UCSD-AML1 (cell line): ENCODE measurements around the gene MAPKAPK2.
"Not testable (repeated sequence)": the region's sequence is repeated elsewhere in the genome, so short reads cannot be mapped to it uniquely, and the experiment has no call there.

ENCODE experiments used
- DNase-seq: peaks from one replicate; lab custom pipeline; 2025; ENCODE audit not compliant: unreplicated experiment; lab: John Stamatoyannopoulos, UW

MAPKAPK2 gene

DNA sequence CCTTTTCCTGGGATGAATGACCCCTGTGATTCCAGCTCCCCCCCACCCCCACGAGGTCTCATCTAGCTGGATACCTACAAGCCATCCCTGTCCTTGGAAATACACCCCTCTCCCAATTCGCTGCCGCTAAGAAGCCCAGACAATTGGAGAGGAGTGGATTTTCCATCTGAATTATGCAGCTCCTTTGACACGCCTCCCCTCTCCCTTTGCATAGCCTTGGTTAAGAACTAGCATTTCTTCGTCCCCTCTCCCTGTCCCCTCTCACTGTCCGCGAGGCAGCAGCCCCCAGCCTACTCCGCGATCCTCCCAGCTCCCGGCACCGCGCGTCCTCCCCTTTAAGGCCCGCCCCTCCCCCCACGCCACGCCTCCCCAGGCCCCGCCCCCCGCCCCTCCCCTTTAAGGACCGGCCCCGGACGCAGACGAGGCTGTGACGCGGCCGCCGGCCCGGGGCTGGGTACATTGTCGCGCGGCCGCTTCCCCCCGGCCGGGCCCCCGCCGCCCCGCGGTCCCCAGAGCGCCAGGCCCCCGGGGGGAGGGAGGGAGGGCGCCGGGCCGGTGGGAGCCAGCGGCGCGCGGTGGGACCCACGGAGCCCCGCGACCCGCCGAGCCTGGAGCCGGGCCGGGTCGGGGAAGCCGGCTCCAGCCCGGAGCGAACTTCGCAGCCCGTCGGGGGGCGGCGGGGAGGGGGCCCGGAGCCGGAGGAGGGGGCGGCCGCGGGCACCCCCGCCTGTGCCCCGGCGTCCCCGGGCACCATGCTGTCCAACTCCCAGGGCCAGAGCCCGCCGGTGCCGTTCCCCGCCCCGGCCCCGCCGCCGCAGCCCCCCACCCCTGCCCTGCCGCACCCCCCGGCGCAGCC, at the start of gene MAPKAPK2:
Gene MAPKAPK2, plus strand, starts transcription at position 428 of the 856 bp plus-strand sequence. Its CDS starts 325 bp downstream, at position 753.
- peak; percentile 79 for DNase-seq

DNA sequence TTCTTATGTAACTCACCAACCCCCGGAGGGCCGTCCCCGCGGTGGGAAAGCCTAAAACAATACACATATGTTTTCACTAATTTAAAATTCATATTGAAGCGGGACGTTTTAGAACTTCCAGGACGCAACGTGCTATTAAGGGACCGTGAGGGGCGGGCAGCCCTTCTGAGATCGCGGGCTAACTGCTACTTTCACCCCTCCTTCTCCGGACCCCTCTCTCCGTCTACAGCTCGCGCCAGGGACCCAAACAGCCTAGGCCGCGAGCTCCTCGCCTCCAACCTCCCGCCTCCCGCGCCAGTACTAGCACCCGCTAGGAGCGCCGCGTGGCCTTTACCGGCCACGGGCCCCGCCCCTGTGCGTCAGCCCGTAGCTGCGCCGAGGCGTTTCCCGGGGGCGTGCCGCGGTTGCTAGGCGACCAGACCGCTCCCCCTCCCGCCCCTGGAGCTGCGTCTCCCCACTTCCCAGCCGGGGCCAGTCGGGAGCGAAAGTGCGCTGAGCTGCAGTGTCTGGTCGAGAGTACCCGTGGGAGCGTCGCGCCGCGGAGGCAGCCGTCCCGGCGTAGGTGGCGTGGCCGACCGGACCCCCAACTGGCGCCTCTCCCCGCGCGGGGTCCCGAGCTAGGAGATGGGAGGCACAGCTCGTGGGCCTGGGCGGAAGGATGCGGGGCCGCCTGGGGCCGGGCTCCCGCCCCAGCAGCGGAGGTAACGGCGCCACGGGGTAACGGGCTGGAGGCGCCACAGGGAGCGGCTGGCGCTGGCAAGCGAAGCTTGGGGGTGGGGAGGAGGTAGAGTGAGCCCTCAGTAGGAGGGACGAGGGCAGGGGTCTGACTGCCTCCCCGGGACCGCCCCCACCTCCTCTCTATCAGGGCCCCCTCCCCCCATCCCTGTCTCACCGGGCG, 49.4 kb upstream of the MAPKAPK2 start, which contains the start of gene DYRK3:
Gene DYRK3, plus strand, starts transcription at position 457 of the 898 bp plus-strand sequence. Its CDS starts 168 bp downstream, at position 625.
- peak; percentile 95 for DNase-seq

DNA sequence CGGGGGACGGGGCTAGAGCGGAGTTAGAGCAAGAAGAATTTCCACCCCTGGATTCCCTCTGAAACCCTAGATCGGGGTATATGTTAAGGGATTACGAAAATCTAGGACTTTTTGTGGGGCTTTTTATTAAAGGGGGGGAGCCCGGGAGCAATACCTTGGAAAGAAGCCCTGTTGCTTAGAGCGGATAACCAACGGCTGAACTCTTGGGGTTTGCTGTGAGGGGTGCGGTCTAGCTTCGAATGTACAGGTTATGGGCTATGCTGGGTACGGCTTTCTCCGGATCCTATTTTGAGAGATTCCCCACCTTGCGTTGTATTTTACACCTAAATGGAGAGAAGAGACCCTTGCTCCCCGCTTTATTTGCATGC, 48.7 kb upstream of the MAPKAPK2 start:
- DNase-seq: no peak

DNA sequence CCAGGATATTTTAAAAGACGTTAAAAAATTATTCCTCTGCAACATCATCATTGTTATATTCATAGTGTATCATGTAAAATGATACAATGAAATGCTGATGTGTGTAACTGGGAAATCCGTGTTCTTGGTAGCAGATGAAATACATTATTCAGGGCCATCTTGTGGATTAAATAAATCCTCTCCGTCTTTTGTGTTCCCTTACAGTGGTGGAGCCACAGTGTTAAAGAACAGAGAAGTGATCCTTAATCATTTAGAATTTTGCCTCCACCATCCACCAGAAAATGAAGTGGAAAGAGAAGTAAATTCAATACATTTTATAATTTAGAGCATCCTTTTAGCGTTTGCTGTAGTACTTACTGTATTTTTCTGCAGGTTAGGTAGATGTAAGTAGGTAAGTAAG, 48.0 kb upstream of the MAPKAPK2 start:
- DNase-seq: no peak

DNA sequence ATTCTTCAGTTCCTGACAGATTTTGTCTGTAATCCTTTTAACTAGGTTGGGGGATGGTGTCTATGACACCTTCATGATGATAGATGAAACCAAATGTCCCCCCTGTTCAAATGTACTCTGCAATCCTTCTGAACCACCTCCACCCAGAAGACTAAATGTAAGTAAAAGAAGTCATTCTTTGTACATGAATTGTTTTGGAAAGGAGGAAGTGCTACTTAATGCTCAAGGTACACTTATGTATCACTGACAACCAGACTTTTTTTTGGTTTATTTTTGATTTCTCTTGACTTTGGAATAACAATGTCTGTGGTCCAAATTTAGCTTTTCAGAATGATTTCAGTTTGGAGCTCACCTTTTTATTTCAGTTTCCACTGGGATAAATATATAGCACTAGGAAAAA, 47.1 kb upstream of the MAPKAPK2 start:
- DNase-seq: no peak

DNA sequence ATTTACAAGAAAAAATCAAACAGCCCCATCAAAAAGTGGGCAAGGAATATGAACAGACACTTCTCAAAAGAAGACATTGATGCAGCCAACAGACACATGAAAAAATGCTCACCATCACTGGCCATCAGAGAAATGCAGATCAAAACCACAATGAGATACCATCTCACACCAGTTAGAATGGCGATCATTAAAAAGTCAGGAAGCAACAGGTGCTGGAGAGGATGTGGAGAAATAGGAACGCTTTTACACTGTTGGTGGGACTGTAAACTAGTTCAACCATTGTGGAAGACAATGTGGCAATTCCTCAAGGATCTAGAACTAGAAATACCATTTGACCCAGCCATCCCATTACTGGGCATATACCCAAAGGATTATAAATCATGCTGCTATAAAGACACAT, 42.6 kb upstream of the MAPKAPK2 start:
- not testable (repeated sequence) for DNase-seq

DNA sequence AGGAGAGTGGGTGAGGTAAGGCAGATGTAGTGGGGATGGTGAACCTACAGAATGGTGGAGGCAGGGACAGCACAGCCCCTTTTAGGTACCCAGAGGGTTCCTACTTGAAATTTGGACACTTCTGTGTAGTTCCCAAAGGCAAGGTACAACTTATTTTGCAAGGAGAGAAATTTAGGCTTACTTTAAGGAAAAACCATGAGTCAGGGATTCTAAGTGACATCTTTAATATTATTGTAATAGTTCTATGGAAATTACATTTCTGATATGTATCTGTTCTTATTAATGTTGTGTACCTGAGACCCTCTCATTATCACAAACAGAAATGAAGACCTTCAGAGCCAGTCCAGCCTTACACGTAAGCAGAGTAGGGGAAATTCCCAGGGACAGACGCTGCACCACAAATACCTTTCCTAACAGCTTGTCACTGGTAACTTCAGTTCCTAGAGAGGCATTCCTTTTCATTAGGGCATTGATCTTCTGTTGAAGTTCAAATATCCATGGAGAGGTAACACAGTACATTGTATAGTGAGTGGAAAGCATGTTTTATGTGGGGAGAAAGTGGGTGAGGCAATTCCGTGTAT, 41.5 kb upstream of the MAPKAPK2 start:
- DNase-seq: no peak

DNA sequence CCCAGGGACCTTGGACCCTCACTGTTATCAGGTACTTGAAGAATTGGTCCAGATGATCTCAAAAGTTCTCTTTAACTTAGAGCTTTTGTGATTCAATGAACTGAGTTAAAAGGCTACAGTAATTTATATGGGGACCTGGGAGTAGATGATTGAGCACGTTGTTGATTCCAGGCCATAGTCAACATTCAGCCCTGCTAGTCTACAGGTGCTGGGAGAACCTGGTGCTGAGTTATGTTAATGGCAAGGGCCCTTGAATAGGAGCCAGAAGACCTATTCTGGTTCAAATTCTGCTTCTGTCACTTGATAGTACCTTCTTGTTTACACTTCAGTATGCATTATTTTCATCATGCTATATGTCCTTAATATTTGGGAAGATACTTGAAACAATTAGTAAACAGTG, 38.2 kb upstream of the MAPKAPK2 start:
- DNase-seq: no peak

DNA sequence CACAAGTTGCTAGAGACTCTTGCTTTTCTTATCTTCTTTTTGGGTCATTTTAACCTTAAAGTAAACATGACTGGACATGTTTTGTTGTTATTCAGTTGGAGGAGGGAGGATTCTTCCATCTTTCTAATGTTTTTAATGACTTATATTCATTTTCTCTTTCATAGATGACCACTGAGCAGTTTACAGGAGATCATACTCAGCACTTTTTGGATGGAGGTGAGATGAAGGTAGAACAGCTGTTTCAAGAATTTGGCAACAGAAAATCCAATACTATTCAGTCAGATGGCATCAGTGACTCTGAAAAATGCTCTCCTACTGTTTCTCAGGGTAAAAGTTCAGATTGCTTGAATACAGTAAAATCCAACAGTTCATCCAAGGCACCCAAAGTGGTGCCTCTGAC, 37.5 kb upstream of the MAPKAPK2 start:
- DNase-seq: no peak

DNA sequence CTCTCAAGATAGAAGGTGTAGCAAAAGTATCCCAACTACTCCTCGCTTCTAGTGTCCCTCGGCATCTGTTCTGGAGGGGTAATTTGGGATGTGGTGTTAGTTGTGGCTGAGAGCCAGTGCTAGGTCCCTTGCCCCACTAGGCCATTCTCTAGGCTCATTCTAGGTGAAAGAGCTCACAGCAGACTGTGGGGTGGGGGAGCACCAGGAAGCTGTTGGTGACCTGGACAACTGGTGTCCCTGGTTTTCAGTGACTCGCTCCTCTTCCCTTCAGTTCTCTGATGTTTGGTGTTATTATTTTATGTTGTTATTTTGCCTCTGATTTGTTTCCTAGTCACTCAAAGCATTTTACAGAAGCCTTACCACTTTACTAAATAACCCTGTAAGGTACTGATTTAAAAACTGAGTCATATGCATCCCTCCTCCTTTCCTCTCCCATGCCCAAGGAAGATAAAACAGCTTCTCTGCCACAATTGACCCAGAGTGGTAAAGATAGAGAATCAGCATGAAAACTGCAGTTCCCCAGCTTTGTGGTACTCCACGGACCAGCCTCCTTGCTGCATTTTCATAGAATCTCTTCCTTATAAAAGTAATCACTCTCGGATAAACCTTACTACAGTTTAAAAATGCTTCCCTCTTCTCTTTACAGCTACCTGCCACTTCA, 35.3 kb upstream of the MAPKAPK2 start:
- no peak for DNase-seq

DNA sequence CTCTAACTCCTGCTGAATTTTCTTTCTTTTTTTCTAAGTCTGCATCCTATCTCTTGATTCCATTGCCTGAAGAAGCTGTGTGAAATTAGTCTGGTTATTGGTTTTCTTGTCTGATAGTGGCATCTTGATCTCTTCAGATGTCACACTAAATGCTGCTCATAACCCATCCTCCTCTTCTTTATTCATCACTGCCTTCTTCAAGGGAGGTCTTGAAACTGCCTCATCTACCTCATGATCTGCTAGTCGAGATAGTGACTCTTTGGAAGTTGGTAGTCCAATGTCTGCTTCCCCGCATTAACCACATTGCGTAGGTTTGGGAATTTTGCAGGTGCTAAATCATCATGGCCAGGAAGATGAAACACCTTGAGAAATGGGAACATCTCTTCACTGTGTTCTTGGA, 33.7 kb upstream of the MAPKAPK2 start:
- no peak for DNase-seq

DNA sequence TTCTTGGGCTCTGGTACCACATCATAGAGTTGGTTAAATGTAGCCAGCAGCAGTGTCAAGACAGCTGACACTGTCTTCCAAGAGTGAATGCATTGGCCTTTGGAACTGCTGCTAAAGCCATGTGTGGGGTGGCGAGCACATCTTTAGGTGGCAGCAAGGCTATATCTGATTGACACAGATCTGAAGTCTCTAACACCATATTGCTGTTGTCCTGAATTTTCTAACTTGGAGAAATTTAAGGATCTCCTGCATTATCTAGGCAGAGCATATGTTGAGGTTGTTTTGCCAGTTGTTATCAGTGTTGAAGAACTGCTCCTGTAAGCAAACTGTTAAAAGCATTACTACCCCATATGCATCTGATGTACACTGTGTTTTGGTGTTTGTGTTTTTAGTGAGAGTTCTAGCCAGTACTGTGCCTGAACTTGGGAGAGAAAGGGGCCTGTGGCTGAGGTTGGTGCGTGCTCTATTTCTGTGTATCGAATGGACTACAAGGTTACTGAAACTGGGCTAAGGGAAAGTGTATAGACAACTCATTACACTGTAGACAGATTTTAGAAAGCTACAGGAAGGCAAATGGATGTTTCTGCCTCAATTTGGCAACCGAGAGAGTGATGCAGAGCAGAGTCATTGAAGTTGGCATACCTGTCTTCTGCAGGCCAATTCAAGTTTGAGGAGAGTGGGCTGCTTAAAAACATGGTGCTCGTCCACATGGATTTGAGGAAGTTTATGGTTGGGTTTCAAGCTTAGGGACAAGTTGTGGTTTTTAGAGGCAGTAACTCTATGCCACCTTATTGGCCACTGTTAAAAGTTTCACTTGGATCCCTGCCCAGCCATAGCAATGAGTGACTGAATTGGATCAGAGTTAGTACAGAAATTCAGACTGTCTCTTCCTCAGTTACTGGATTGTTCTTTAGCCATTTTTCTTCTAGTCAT, 32.5 kb upstream of the MAPKAPK2 start:
- no peak for DNase-seq

DNA sequence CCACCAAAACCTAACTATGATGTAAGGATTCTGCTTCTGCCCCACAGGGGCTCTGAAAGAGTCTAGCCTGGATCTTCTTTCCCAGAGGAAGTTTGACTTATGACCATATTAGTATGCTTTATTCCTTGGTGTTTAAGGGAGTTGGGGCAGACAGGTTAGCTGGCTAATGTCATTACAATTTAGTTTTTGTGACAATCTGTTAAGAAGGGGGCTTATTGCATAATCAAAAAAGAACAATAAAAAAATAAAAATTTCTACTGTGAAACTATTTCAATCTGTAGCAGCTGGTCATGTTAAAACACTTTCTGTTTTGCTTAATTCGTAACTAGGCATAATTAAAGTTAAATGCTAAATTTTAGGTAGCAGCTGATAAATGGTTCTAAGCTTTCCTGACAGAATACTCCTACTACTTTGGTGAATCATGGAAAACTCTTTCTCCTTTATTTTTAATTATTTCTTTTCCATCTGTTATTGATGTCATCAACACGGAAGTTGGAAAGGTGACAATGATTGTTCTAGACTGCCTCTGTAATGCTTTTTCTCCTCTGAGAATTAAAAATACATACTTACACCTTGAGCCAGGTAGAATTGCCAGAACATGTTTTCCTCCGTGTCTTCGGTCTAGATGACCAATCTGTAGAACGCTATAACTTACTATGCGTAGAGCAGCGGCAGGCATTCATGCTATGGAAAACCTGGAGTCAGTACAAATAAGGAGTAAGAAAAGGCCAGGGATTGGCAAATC, 30.8 kb upstream of the MAPKAPK2 start:
- DNase-seq: no peak

DNA sequence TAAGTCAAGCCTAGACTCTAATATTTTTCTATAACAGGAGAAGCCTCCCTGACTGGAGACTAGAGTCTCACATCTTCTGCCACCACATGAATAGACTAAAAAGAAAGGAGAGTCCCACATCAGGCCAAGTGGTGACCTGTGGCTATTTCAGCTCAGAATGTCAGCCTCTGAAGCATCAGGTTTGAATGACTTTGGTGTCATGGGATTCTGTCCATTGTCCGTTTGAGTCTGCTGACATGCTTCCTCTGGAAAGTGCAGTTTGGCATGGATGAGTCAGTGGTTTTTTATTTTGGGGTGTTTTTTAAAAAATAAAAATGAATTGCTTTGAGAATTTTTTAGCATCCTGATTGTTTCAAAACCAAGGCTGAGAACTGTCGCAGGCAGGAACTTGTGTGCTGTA, 29.9 kb upstream of the MAPKAPK2 start:
- no peak for DNase-seq

DNA sequence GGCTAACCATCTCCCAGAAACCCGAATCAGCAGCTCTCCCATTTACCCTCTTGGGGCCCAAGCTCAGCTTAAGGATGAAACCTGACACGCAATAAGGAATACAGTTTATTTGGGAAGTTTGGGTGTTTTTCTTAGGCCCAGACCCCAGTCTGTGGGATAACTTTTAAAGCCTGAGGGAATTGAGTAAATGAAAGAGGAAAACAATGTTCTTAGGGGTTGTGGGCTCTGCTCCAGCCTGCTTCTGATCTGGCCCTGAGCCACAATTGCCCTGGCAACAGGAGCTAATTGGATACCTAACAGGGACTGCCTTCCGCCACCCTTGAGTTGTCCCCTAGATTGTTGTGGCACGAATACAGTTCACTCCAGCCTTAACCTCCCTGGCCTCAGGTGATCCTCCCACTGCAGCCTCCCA, 29.2 kb upstream of the MAPKAPK2 start:
- no peak for DNase-seq

DNA sequence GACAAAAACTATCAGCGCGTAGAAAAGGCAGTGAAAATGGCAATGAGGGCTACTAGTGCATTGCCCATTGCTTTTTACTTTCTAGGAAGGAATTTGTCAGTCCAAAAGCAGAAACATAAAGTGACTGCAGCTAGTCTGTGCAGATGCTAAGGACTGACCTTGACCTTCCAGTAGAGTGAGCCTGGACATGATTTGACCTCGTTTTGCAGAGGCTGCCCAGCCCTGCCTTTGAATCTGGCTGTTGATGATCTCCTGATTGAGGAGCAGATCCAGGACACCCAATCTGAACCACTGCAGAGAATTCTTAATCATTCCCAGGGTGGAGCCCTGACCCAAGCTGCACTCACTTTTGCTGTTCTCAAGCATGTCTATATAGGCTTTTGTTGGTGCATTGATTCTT, 27.8 kb upstream of the MAPKAPK2 start:
- DNase-seq: no peak

DNA sequence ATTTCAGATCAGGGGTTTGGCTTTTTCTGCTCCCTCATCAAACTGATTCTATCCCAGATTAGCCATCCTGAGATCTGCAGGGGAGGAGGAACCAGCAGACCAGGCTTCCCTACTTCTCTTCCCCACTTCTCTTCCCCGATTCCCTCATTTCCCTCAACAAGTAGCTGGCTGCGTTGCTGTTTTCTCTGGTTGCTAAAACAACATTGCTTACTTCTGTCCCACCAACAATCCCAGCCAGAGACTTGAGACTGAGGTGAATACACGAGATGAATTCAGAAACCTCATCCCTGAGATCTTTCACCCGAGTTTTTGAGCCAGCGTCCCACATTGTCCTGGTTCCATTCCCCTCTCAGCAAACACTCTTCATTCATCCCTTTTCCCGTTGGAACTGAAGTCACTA, 27.0 kb upstream of the MAPKAPK2 start:
- DNase-seq: no peak

DNA sequence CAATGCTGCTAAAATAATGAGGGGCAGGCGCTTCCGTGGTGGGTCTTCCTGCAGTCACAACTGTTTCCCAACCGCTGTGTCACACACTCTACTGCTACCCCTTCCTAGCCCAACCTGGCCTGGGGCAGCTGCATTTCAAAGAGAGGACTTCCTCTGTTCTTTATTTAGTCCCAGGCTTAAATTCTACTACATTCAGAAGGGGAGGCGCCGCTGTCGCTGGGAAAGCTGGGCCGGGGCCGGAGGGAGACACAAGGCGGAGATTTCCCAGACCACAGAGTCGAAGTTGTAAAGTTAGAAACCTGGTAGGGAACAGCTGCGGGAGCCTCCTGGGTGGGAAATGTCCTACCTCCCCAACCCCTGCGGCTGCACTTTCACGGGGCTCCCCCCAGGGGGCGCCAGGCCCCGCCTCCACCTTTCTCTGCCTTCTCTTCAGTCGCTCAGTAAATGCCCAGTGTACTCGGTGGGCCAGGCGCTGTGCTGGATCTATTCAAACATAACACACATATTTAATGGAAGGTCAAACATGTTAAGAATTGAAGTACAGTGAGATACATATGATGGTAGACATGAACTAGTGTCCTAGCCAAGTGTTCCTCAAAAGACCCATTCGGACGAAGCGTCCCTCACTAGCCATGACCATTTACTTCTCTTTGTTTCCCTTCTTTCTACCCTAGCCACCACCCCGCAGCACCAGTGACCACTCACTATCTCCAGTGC, 26.3 kb upstream of the MAPKAPK2 start:
- peak; percentile 79 for DNase-seq

DNA sequence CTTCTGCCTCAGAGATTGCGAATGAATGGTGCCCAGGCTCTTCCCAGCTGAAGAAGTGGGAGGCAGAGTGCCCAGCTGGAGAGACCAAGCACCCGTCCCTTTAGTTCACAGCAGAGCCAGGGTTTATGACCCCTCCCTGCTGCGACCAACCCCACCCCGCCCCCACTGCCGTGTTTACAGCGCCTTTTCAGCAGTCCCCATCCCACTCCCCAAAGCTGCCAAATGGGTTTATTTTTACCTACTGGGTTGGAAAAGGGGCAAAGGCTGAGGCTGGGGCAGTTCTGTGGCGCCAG, 25.8 kb upstream of the MAPKAPK2 start:
- no peak for DNase-seq
